ENCODE measurements around the gene RALB. TPM values are rescaled to one million over a fixed set of nuclear protein-coding genes. Genes with fewer than 3 reads are reported as not detected.

Gene RALB
- polyA plus RNA-seq, 1 of the 3 experiments (the other 2 are of a cell fraction) = 37.2 TPM

- no peaks in the 10 kb centered on the region for H3K9me3 ChIP-seq
- ChIA-PET POLR2A (no interaction called here), CTCF (interaction anchor here (0.6 to 3.7 kb wide), 5 partner anchors 10 to 129 kb away, joined by 3 to 23 read pairs (median 3); no protein-coding TSS in a partner anchor)
- no peaks in the 10 kb centered on the region for H3K27me3 ChIP-seq (ENCODE audit: insufficient read depth)
- peaks cover 14% of the 10 kb centered on the region; the same call in 1 of the 2 replicates for H3K79me2 ChIP-seq (ENCODE audit: insufficient read depth)
- 86% methylated on average over 5 of the region's 5 CpGs for WGBS (ENCODE audit: low lambda C conversion rate)
- H3K9ac ChIP-seq = no peak overlapping the region
- H4K20me1 ChIP-seq (ENCODE audit: insufficient read depth) = peaks cover 4% of the 10 kb centered on the region; the same call in 1 of the 2 replicates
- H3K4me2 ChIP-seq = no peak overlapping the region
- no peak overlapping the region for H3K4me3 ChIP-seq (ENCODE audit: low read depth in 2 of 2, low read length in 1 of 2)
- no peak overlapping the region for H2AFZ ChIP-seq (ENCODE audit: low read depth)
- H3K9me2 ChIP-seq = no peaks in the 10 kb centered on the region
- peaks cover 4 to 15% of the 10 kb centered on the region in 2 experiments; a peak in 3 of 4 replicates for H3K4me1 ChIP-seq (ENCODE audit: control insufficient read depth in 1 of 2, insufficient read depth in 2 of 2, low read depth in 1 of 2, low read length in 1 of 2)
- peaks cover 24% of the 10 kb centered on the region for H3F3A ChIP-seq (replicated peaks; ENCODE audit: insufficient read depth)
- TF ChIP-seq GATA2 (CRISPR knock-in tag; IDR thresholded peaks at IDR 0.05) = no peak
- no peak for TF ChIP-seq PBX3 (IDR thresholded peaks at IDR 0.05)
- no peak for TF ChIP-seq FOXM1 (IDR thresholded peaks at IDR 0.05; ENCODE audit: low read depth)
- no peak for TF ChIP-seq TAF1 (IDR thresholded peaks at IDR 0.05; ENCODE audit: borderline replicate concordance, low read depth, low read length)
- no peak for TF ChIP-seq CTCF (IDR thresholded peaks at IDR 0.05)
- no peak for TF ChIP-seq JUND (IDR thresholded peaks at IDR 0.05)
- TF ChIP-seq POLR2AphosphoS5 (IDR thresholded peaks at IDR 0.05; ENCODE audit: low read depth, low read length) = no peak
- no peak for TF ChIP-seq USF1 (IDR thresholded peaks at IDR 0.05; ENCODE audit: borderline replicate concordance, low read depth)
- TF ChIP-seq MXI1 (IDR thresholded peaks at IDR 0.05; ENCODE audit: low read depth, low read length) = no peak
- TF ChIP-seq IRF3 (IDR thresholded peaks at IDR 0.05; ENCODE audit: low read depth, low read length) = no peak
- TF ChIP-seq CHD2 (IDR thresholded peaks at IDR 0.05; ENCODE audit: low read length, partially characterized antibody) = no peak
- no peak for TF ChIP-seq GABPA (IDR thresholded peaks at IDR 0.05; ENCODE audit: low read depth)
- no peak for TF ChIP-seq EZH2phosphoT487 (IDR thresholded peaks at IDR 0.05; ENCODE audit: borderline replicate concordance, low read depth)
- TF ChIP-seq MEF2A (IDR thresholded peaks at IDR 0.05; ENCODE audit: borderline replicate concordance, low read depth) = no peak
- no peak for TF ChIP-seq RXRA (IDR thresholded peaks at IDR 0.05; ENCODE audit: borderline replicate concordance, low read depth)
- no peak for TF ChIP-seq MAX (IDR thresholded peaks at IDR 0.05; ENCODE audit: low read depth)
- no peak for TF ChIP-seq NRF1 (IDR thresholded peaks at IDR 0.05; ENCODE audit: low read depth, low read length)
- TF ChIP-seq REST (IDR thresholded peaks at IDR 0.05; ENCODE audit: low read depth, low read length) = no peak
- peaks cover 27 to 37% of the 10 kb centered on the region in 2 experiments for H3K36me3 ChIP-seq (replicated peaks in 1 of 2; ENCODE audit: control insufficient read depth in 1 of 2, insufficient read depth in 2 of 2, low read length in 1 of 2)
- H3K27ac ChIP-seq (ENCODE audit: low read depth in 2 of 2, low read length in 1 of 2) = no peak overlapping the region
- no peak for DNase-seq
These were observed 40.7 kb downstream of the RALB start for GRCh38 chr2:120293096-120294007.

All from SK-N-SH (cell line).